Measurements from ENCODE around the gene CREG2.

CREG2 gene

DNA sequence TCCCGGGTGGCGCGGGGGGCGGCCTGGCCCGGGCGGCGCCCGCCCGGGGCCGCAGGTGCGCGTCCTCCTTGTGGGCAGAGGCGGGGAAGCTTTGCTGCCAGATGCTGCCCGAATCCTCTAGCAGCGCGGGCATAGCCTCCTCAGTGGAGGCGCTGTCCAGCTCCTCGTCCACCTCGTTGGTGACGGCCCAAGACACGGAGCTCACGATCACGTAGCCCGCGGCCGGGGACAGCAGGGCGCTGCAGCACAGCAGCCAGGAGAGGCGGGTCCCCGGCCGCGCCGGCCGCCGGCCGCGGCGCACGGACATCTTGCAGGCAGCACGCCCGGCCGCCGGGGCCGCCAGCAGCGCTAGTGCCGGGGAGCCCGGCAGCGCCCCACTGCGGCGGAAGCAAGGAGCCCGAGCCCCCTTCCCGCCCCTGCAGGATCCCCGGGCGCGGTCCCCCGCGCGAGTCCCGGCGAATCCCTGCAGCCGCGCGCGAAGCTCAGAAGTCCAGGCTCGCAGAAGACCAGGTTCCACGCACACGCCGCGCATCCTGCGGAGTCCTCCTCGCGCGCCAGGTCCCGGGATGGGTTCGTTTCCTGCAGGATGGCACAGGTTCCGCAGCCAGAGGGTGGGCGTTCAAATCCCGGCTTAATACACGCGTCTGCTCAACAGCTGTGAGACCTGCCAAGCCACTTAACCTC lies at the start of gene CREG2:
Gene CREG2 (minus strand): TSS at position 353 of the 684 bp plus-strand sequence. CDS start 46 bp downstream, at position 307.
- DNase-seq (ENCODE audit: low spot score), result peak; percentile 28

DNA sequence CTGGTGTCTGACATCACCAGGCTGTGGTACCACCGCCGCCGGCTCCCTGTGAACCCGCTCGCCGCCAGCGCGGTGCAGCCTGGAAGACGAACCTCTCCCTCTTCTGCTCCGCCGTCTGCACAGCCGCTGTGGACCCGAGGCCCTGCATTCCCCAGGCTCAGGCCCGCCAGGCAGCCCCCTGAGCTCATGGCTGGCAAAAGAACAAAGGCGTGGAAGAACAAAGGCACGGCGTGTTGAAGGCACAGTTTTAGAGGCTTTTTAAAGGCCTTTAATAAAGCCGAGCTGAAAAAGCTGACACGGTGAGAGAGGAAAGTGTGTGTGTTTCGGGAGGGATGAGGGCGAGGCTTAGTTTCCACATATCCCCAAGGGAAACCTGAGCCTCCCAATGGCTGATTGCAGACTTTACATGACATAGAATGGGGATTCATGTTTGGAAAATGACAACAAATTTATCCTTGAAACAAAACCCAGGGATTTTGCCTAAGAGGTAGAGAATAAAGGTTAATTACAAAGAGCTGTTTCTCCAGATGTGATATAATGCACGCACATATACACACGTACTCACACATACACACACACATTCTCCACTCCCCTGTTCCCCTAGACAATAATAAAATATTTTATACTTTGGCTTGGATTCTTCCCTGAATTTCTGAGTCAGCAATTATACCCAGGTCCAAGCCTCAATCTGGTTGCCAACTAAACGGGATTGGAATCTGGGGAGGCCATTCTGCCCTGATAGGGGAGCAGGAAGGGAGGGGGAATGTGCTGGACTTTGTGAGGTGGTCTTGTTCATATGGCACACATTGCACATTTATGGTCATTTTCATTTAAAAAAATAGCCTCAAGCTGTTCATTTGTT lies 47.9 kb upstream of the CREG2 start:
- DNase-seq (ENCODE audit: low spot score), result no peak

DNA sequence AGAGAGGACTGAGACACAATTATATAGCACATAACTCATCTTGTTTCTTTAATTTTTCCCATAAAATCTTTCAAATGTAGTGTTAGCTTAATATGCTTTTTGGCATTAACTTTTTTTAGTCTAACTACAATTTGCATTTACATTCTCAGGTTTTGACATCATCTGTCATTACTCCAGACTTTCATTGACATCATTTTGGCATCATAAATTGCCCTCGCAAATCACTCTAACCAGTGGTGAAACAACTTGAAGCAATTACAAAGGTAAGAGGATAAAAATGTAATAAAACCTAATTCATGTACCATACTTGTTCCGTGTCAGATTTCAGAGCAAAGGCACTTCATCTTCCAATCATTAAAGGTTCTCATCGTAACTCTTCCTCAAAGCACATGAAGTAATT lies 46.2 kb upstream of the CREG2 start:
- no peak for DNase-seq (ENCODE audit: low spot score)

DNA sequence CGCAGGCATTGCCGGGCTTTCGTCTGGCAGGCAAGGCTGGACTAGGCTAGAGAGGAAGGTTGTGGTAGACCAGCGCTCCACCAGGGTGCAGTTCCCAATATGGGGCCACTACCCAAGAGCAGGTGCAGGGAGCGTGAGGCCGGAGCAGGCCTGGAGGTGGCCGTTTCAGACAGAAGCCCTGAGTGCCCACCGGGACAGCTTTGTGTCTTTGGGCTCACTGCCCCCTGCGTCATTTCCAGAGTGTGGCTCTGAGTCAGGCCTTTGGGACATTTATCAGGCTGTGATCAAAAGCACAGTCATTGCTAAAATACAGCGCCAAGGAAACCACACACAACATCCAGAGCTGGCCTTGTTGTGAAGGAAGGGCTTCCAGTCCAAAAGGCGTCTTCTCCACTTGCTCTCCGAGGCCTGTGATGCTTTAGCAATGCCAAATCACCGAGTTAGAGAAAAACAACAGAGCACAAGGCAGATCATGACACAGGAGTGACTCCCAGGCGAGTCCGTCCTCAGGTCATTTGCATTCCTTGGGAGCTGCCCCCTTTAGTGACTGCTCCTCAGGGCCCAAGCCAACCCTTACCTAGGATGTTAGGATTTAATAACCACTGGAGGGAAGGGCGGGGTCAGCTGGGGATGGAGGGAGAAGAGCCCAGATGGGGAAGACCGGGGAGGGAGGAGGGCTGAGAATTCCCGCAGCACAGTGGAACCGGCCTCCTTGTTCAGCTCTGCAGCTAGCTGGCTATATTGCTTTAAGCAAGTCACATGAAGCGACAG lies 45.3 kb upstream of the CREG2 start:
- DNase-seq (ENCODE audit: low spot score), result peak; percentile 6

GRCh38 chr2:101431486-101431885 lies 44.2 kb upstream of the CREG2 start:
- DNase-seq (ENCODE audit: low spot score), result no peak

DNA sequence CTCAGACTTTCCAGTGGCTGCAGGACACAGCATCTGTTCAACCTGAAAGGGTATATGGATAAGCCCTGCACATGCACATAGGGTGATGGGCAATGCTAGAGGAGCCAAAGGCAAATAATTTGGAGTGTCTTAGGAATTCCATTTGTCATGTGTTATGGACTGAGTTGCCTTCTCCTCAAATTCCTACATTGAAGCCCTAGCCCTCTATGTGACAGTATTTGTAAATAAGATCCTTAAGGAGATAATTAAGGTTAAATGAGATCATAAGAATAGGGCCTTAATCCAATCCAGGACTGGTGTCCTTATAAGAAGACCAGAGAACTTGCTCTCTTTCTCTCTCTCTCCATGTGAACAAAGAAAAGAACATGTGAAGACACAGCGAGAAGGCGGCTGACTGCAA lies 42.9 kb upstream of the CREG2 start:
- no peak for DNase-seq (ENCODE audit: low spot score)

DNA sequence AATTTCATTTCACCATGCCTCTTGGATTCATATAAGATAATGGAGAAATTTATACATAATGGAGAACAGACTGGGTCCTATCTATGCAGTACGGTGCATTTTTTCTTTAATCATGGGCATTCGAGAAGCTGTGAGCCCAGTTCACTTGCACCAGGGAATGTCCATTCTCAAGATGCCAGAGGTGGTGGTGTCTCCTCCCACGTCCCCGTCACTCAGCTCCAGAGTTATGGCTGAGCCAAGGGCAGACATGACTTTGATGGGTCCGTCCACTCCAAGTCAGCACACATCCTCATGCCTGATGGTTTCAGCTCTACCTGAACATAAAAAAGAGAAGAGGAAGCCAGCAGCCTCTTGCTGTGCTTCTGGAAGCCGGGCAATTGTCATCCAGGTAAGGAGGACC lies 42.1 kb upstream of the CREG2 start:
- no peak for DNase-seq (ENCODE audit: low spot score)

DNA sequence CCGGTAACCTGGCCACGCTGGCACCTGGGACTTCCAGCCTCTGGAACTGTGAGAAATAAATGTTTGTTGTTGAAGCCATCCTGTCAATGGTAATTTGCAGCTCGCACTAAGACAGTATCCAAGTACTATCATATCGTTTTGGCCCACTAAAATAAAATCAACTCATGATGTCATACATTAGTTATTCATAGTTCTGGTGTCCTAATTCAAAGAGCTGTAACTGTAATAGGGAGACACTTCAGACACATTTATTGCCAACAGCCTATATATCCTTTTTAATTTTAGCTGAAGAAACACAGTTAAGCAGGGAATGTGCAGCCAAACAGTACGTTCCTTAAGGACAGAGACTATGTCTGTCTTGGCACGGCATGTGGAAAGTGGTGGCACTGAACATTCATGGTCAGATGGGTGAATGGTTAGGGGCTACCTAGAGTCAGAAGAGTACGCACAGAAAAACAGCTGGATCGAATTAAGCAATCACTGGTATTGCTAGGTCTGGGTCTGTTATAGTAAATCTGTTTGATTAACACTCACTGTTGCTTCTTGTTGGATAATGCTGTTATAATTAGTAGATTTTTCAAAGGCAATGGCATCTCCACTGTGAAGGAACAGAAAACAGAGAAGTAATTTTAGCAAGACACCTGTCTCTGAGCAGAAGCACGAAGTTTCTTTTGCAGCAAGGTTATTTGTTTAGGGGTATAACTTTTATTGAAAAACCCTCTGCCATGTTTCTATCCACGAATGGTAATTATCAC lies 41.3 kb upstream of the CREG2 start:
- no peak for DNase-seq (ENCODE audit: low spot score)

DNA sequence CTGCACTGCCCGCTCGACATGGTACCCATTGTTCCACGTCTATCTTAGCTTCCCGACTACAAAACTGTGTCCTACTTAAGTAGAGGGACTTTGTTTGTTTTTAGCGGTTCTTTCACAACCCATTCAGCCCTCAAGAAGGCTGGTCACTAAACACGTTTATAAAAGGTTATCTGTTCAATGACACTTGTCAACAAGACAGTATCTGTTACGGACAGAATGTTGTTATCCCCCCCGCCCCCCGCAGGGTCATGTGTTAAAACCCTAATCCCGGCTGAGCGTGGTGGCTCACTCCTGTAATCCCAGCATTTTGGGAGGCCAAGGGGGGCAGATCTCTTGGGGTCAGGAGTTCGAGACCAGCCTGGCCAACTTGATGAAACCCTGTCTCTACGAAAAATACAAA lies 40.4 kb upstream of the CREG2 start:
- DNase-seq (ENCODE audit: low spot score), result no peak

DNA sequence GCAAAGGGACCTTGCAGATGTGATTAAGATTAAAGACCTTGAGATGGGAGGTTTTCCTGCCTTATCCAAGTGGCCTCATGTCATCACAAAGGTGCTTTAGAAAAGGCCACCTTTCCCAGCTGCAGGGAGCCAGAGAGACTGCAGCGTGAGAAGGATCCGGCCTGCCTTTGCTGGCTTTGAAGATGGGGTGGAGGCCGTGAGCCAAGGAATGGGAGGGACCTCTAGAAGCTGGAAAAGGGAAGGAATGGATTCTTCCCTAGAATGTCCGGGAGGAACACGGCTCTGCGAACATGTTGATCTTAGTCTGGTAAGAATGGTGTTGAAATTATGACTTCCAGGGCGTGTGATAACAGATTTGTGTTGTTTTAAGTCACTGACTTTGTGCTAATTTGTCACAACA lies 39.9 kb upstream of the CREG2 start:
- DNase-seq (ENCODE audit: low spot score), result no peak

GRCh38 chr2:101426822-101427221 lies 39.5 kb upstream of the CREG2 start:
- no peak for DNase-seq (ENCODE audit: low spot score)

- DNase-seq (ENCODE audit: low spot score), result no peak
Measured at GRCh38 chr2:101420623-101421022, 33.3 kb upstream of the CREG2 start.

DNA sequence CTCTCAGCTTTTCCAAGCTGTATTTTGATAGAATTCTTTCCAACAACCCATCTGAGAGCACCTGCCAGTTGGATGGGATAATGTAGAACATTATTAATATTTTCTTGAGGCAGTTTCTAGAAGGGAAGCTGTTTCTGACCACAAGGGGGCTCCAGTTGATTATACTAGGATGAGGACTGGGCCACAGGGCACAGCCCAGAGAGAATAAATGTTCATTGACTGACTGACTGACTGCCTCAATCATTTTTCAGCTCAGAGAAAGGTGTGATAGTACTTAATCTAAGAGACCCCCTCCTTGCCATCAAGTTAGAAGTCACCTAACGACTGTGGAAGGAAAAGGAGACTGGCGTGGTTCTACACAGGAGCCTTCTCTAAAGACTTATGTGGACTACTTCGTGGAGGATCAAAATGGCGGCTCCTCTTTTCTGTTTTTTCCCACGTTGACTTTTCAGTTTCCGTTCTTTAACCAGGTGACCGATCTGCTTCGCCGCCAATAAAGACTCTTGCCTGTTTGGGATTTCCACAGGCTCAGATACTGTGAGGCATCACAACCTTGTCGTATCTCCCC lies 31.9 kb upstream of the CREG2 start:
- peak; percentile 69 for DNase-seq (ENCODE audit: low spot score)

GRCh38 chr2:101418460-101419095 lies 31.3 kb upstream of the CREG2 start:
- no peak for DNase-seq (ENCODE audit: low spot score)

DNA sequence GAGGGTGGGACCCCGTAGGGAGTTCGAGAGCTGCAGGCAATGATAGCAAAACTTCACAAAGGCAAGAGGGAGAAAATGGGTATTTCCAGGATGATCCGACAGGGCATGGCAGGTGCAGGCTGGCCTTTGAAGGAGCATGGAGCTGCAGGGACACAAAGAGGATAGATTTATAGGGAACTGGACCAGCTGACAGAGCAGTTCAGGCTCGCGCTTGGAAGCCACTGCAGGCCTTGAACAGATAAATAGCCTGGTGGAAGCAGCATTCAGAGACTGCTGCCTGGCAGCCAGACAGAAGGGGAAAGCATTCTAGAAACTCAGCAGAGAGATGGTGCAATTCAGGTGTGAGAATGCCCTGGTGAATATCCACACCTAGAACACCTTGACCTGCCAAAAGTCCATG lies 29.3 kb upstream of the CREG2 start:
- DNase-seq (ENCODE audit: low spot score), result no peak

DNA sequence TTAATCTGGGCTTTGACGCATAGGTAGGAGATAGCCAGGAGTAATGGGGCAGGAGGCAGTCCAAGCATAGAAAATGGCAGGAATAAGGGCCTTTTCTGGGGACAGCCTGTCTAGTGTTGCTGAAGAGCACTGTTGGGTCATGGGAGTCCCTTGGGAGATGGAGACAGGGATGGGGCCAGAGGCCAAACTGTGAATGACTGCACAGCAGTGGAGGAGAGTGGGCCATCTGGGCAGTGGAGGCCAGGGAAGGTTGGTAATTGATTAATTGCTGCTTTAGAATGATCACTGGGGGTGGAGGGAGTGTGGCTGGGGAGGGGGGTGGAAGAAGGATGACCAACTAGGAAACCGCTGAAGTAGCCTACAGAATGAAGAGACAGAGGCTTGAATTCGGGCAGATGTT lies 28.6 kb upstream of the CREG2 start:
- DNase-seq (ENCODE audit: low spot score), result no peak

GRCh38 chr2:101415220-101415619 lies 27.9 kb upstream of the CREG2 start:
- no peak for DNase-seq (ENCODE audit: low spot score)

GRCh38 chr2:101412092-101412694 lies 24.9 kb upstream of the CREG2 start:
- no peak for DNase-seq (ENCODE audit: low spot score)

GRCh38 chr2:101410746-101411145 lies 23.4 kb upstream of the CREG2 start:
- DNase-seq (ENCODE audit: low spot score), result no peak

DNA sequence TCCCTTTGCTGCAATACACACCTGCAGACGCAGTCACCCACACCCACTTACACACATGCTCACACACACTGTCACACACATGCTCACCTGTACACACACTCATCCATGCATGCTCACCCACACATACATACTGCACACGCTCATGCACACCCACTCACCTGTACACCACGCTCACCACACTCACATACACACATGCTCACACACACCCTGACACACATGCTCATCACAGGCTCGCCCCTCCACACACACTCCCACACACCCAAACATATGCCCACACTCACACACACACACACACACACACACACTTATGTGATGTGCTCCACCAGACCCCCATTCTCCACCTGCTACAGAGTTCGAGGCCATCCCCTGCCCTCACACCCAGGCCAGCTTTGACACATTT lies 22.8 kb upstream of the CREG2 start:
- DNase-seq (ENCODE audit: low spot score), result no peak

GRCh38 chr2:101409699-101410098 lies 22.4 kb upstream of the CREG2 start:
- DNase-seq (ENCODE audit: low spot score), result no peak

Data from activated CD4-positive, alpha-beta T cell treated with anti-CD3 and anti-CD28 coated beads, Interleukin-2, Interleukin-4, amounts not matched to agents 100 ng/mL and 50 ng/mL, durations not matched to agents 16 hours and 8 hours (primary cell).